Parathyroid adenoma (tissue), 2 donors: Measurements from ENCODE around the gene ANO10.

Experiments used
- H2AFZ ChIP-seq: fragments of 300-600 bp; sonication (generic); one replicate; pipeline ENCODE4 v1.7.0; 2017; ENCODE audit warnings: antibody characterized with exemption, mild to moderate bottlenecking
- H3K27ac ChIP-seq: fragments of 300-600 bp; sonication (generic); one replicate; pipeline ENCODE4 v1.7.0; 2017
- H3K27me3 ChIP-seq: fragments of 300-600 bp; sonication (generic); one replicate; pipeline ENCODE4 v1.7.0; 2017; ENCODE audit warnings: low read length; ENCODE audit not compliant: control insufficient read depth, insufficient read depth
- H3K36me3 ChIP-seq: fragments of 300-600 bp; sonication (generic); one replicate; pipeline ENCODE4 v1.7.0; 2017; ENCODE audit warnings: low read length; ENCODE audit not compliant: control insufficient read depth, insufficient read depth
- H3K4me1 ChIP-seq: fragments of 300-600 bp; sonication (generic); one replicate; pipeline ENCODE4 v1.7.0; 2017; ENCODE audit warnings: control low read depth
- H3K4me2 ChIP-seq: fragments of 300-600 bp; sonication (generic); one replicate; pipeline ENCODE4 v1.7.0; 2017; ENCODE audit warnings: low read length
- H3K4me3 ChIP-seq: fragments of 300-600 bp; sonication (generic); one replicate; pipeline ENCODE4 v1.7.0; 2017; ENCODE audit warnings: low read depth, low read length
- H3K79me2 ChIP-seq: fragments of 300-600 bp; sonication (generic); one replicate; pipeline ENCODE4 v1.7.0; 2017; ENCODE audit warnings: control low read depth
- H3K9ac ChIP-seq: fragments of 300-600 bp; sonication (generic); one replicate; pipeline ENCODE4 v1.7.0; 2017; ENCODE audit warnings: mild to moderate bottlenecking
- H3K9me3 ChIP-seq: fragments of 300-600 bp; sonication (generic); one replicate; pipeline ENCODE4 v1.7.0; 2017; ENCODE audit warnings: low read length; ENCODE audit not compliant: control insufficient read depth
- CTCF ChIP-seq: fragments of 300-600 bp; sonication (generic); IDR thresholded peaks from one replicate; pipeline ENCODE4 v1.7.0; 2017; ENCODE audit warnings: antibody characterized with exemption, mild to moderate bottlenecking
- donor health status: primary hyperparathyroidism.

The ANO10 gene

GRCh38 chr3:43627360-43627759, 5.5 kb upstream of the ANO10 start:
- no peaks in the 10 kb centered on the region for H3K9me3 ChIP-seq
- no peaks in the 10 kb centered on the region for H3K36me3 ChIP-seq
- no peak overlapping the region for H3K9ac ChIP-seq
- H3K4me1 ChIP-seq = peaks cover 4% of the 10 kb centered on the region
- no peak for TF ChIP-seq CTCF
- no peaks in the 10 kb centered on the region for H3K27me3 ChIP-seq
- no peak overlapping the region for H3K4me3 ChIP-seq
- no peak overlapping the region for H3K27ac ChIP-seq
- no peak overlapping the region for H3K4me2 ChIP-seq
- no peaks in the 10 kb centered on the region for H3K79me2 ChIP-seq
- H2AFZ ChIP-seq = no peak overlapping the region

- H3K9me3 ChIP-seq = no peaks in the 10 kb centered on the region
- H3K36me3 ChIP-seq = no peaks in the 10 kb centered on the region
- no peak overlapping the region for H3K4me3 ChIP-seq
- H2AFZ ChIP-seq = no peak overlapping the region
- H3K4me2 ChIP-seq = no peak overlapping the region
- H3K9ac ChIP-seq = no peak overlapping the region
- H3K79me2 ChIP-seq = no peaks in the 10 kb centered on the region
- no peak for TF ChIP-seq CTCF
- H3K27me3 ChIP-seq = no peaks in the 10 kb centered on the region
- peaks cover 4% of the 10 kb centered on the region for H3K4me1 ChIP-seq
- no peak overlapping the region for H3K27ac ChIP-seq
These were observed 3.0 kb upstream of the ANO10 start for GRCh38 chr3:43624619-43625305.

GRCh38 chr3:43620831-43621655, 768 bp downstream of the ANO10 start:
- H3K9me3 ChIP-seq = no peaks in the 10 kb centered on the region
- peak overlapping the region; percentile 82 for H3K4me2 ChIP-seq
- no peaks in the 10 kb centered on the region for H3K36me3 ChIP-seq
- peak overlapping the region; percentile 71 for H3K9ac ChIP-seq
- H3K4me3 ChIP-seq = peak overlapping the region; percentile 81
- no peak for TF ChIP-seq CTCF
- peak overlapping the region; percentile 95 for H2AFZ ChIP-seq
- peaks cover 4% of the 10 kb centered on the region for H3K4me1 ChIP-seq
- no peaks in the 10 kb centered on the region for H3K27me3 ChIP-seq
- no peaks in the 10 kb centered on the region for H3K79me2 ChIP-seq
- peak overlapping the region; percentile 69 for H3K27ac ChIP-seq

GRCh38 chr3:43619588-43619987, 2.2 kb downstream of the ANO10 start:
- Histone ChIP-seq H3K27ac (no peak overlapping the region), H3K9ac (no peak overlapping the region), H3K36me3 (no peaks in the 10 kb centered on the region), H3K4me1 (peaks cover 4% of the 10 kb centered on the region), H3K79me2 (no peaks in the 10 kb centered on the region), H3K4me3 (no peak overlapping the region), H3K27me3 (no peaks in the 10 kb centered on the region), H2AFZ (no peak overlapping the region), H3K4me2 (no peak overlapping the region), H3K9me3 (no peaks in the 10 kb centered on the region)
- TF ChIP-seq CTCF = no peak
